Left colon (tissue), 2 donors: ENCODE results near the gene PCBP4. TPM values are rescaled to one million over a fixed set of nuclear protein-coding genes. Genes with fewer than 3 reads are reported as not detected.
A peak's percentile ranks its signal among the peaks of the same experiment; 100 is the strongest.

Experiments
- ATAC-seq: fragments of 200-7000 bp; cut with Tn5 transposase; one replicate; pipeline ENCODE4 v1.9.1; 2020; ENCODE audit warnings: mild to moderate bottlenecking, moderate library complexity
- DNase-seq, 2 donors: peaks; one replicate each; pipeline ENCODE4 v3.0.0-alpha.2; 2020
- intact Hi-C, 2 donors: fragments of 100-400 bp; cut with DNase I in 1 of 2; cut with micrococcal nuclease in 1 of 2; formaldehyde crosslinking; loops; one replicate each; pipeline versions ENCODE4 v1.11.2 to v1.14.0; 2022; cut with DNase I, micrococcal nuclease
- total RNA-seq, 2 donors: library from RNA; stranded (reverse); fragmentation: NEBNext Ultra II Directional; extraction: Animal tissue kit (Norgen Biotek cat#: 25700); gene quantifications; one replicate each; pipeline ENCODE4 v1.2.1, GENCODE V29; 2021
- donor health status: DM: no; HTN: no; CAD: no.
- donor health status: DM: yes; HTN: yes; CAD: no.

Gene PCBP4
- total RNA-seq, 2 donors from 2014 or later: 23.3 to 27.4 TPM

- intact Hi-C loops: no loop called here
- ATAC-seq (no peak), DNase-seq (no peak)
Observed at GRCh38 chr3:51978143-51978502, 10.9 kb upstream of the PCBP4 start.

GRCh38 chr3:51977446-51978142 is 10.3 kb upstream of the PCBP4 start:
- intact Hi-C loops: no loop called here
- DNase-seq (no peak), ATAC-seq (no peak)

- intact Hi-C loops: no loop called here
- DNase-seq (peak; percentile 72 to 83), ATAC-seq (no peak)
Observed at GRCh38 chr3:51975852-51976549, 8.7 kb upstream of the PCBP4 start.

GRCh38 chr3:51974963-51975851 is 8.0 kb upstream of the PCBP4 start, which contains the start of gene ABHD14A:
TSS of gene ABHD14A (plus strand) at chr3:51975064. CDS start at chr3:51975136, 72 bp downstream.
- DNase-seq (peak; percentile 87 to 88), ATAC-seq (peak; percentile 84)
- intact Hi-C loops: no loop called here

GRCh38 chr3:51974277-51974962 is 7.2 kb upstream of the PCBP4 start:
- intact Hi-C loops: no loop called here
- peak; percentile 27 for ATAC-seq
- peak; percentile 56 to 64 for DNase-seq

- intact Hi-C loops: no loop called here
- DNase-seq: no peak
- ATAC-seq: no peak
Observed at GRCh38 chr3:51971350-51971749, 4.1 kb upstream of the PCBP4 start.

GRCh38 chr3:51970606-51971300 is 3.5 kb upstream of the PCBP4 start:
- intact Hi-C loops: no loop called here
- DNase-seq (peak in 1 of 2 donors; percentile 57), ATAC-seq (no peak)

GRCh38 chr3:51969841-51970240 is 2.6 kb upstream of the PCBP4 start:
- no peak for DNase-seq
- ATAC-seq: no peak
- intact Hi-C loops: no loop called here

- DNase-seq: no peak
- no peak for ATAC-seq
- intact Hi-C loops: no loop called here
Observed at GRCh38 chr3:51968883-51969678, 1.8 kb upstream of the PCBP4 start.

- peak; percentile 15 for ATAC-seq
- intact Hi-C loops: no loop called here
- DNase-seq: peak in 1 of 2 donors; percentile 48
Observed at GRCh38 chr3:51968170-51968775, 1.0 kb upstream of the PCBP4 start.

GRCh38 chr3:51966922-51967383 is 301 bp downstream of the PCBP4 start:
- DNase-seq (no peak), ATAC-seq (peak; percentile 58)
- intact Hi-C loops: no loop called here

- ATAC-seq: no peak
- intact Hi-C loops: no loop called here
- no peak for DNase-seq
Observed at GRCh38 chr3:51966486-51966885, 768 bp downstream of the PCBP4 start.

- intact Hi-C loops: no loop called here
Observed at GRCh38 chr3:51966016-51966415, 1.2 kb downstream of the PCBP4 start.

GRCh38 chr3:51964521-51964920 is 2.7 kb downstream of the PCBP4 start:
- intact Hi-C loops: no loop called here
- ATAC-seq (no peak), DNase-seq (no peak)

More at GRCh38 chr3:51966016-51966415, 1.2 kb downstream of the PCBP4 start:
- ATAC-seq (no peak), DNase-seq (no peak)

- intact Hi-C loops: no loop called here
Observed at GRCh38 chr3:51963951-51964451, 3.3 kb downstream of the PCBP4 start.

GRCh38 chr3:51962854-51963530 is 4.3 kb downstream of the PCBP4 start:
- ATAC-seq (no peak), DNase-seq (no peak)
- intact Hi-C loops: no loop called here

More at GRCh38 chr3:51963951-51964451, 3.3 kb downstream of the PCBP4 start:
- DNase-seq: no peak
- no peak for ATAC-seq
